WTC11 (cell line): ENCODE data around the gene ZC3H12D. TPM values are rescaled to one million over a fixed set of nuclear protein-coding genes. Genes with fewer than 3 reads are reported as not detected.

Experiments
- ATAC-seq: fragments of 200-7000 bp; cut with Tn5 transposase; 2 replicates; pipeline ENCODE4 v1.10.0; 2021; ENCODE audit warnings: mild to moderate bottlenecking, moderate library complexity
- CTCF ChIA-PET: fragments of 300-600 bp; sonication (Branson Sonifier 250); formaldehyde crosslinking; loops from one replicate; lab custom pipeline; 2021; ENCODE audit warnings: antibody characterized with exemption; lab: Charles Lee
- POLR2A ChIA-PET: fragments of 350-600 bp; sonication (Branson Sonifier 250); formaldehyde crosslinking; loops from one replicate; lab custom pipeline; 2021; ENCODE audit warnings: antibody characterized with exemption; lab: Charles Lee
- DNase-seq: peaks from one replicate; pipeline ENCODE4 v3.0.0; 2021; ENCODE audit warnings: low spot score
- H3K27ac Mint-ChIP-seq: 2 replicates; pipeline ENCODE4 v1.8.0; 2021; ENCODE audit warnings: mixed read lengths
- H3K27me3 Mint-ChIP-seq: 2 replicates; pipeline ENCODE4 v1.8.0; 2021; ENCODE audit warnings: low read depth, mild to moderate bottlenecking, moderate library complexity, mixed read lengths
- H3K36me3 Mint-ChIP-seq: 2 replicates; pipeline ENCODE4 v1.8.0; 2021; ENCODE audit warnings: mixed read lengths
- H3K4me1 Mint-ChIP-seq: 2 replicates; pipeline ENCODE4 v1.8.0; 2022; ENCODE audit warnings: mixed read lengths
- H3K4me3 Mint-ChIP-seq: 2 replicates; pipeline ENCODE4 v1.8.0; 2021; ENCODE audit warnings: mild to moderate bottlenecking, moderate library complexity, mixed read lengths
- H3K9me3 Mint-ChIP-seq: 2 replicates; pipeline ENCODE4 v1.8.0; 2021; ENCODE audit warnings: mixed read lengths
- CBFB ChIP-seq: sonication (generic); formaldehyde crosslinking; IDR thresholded peaks from 2 replicates; pipeline ENCODE4 v1.8.1; 2022; ENCODE audit warnings: mild to moderate bottlenecking, low read depth, missing genetic modification reagents
- ESRRA ChIP-seq: sonication (generic); formaldehyde crosslinking; IDR thresholded peaks from 2 replicates; pipeline ENCODE4 v1.8.1; 2022; ENCODE audit warnings: mild to moderate bottlenecking, missing genetic modification reagents, borderline replicate concordance
- GABPB1 ChIP-seq: sonication (generic); formaldehyde crosslinking; IDR thresholded peaks from 2 replicates; pipeline ENCODE4 v1.8.1; 2023; ENCODE audit warnings: mild to moderate bottlenecking, missing genetic modification reagents
- NFATC4 ChIP-seq: fragments of 250-450 bp; sonication (Bioruptor Pico); IDR thresholded peaks from 2 replicates; pipeline ENCODE4 v1.9.0; 2021; ENCODE audit warnings: mild to moderate bottlenecking
- SMAD3 ChIP-seq: sonication (generic); formaldehyde crosslinking; IDR thresholded peaks from 2 replicates; pipeline ENCODE4 v1.8.0; 2022; ENCODE audit warnings: missing genetic modification reagents, mild to moderate bottlenecking, borderline replicate concordance
- SMAD4 ChIP-seq: sonication (generic); formaldehyde crosslinking; IDR thresholded peaks from 2 replicates; pipeline ENCODE4 v1.8.0; 2022; ENCODE audit warnings: mild to moderate bottlenecking, missing genetic modification reagents
- ZNF263 ChIP-seq: sonication (generic); formaldehyde crosslinking; IDR thresholded peaks from 2 replicates; pipeline ENCODE4 v1.8.1; 2022; ENCODE audit warnings: low read depth, mild to moderate bottlenecking, moderate library complexity, missing genetic modification reagents
- total RNA-seq: library from RNA; stranded (reverse); gene quantifications from 3 replicates; pipeline ENCODE4 v1.2.3, GENCODE V29; 2021
- TF ChIP-seq, protein P1 (sequence below): sonication (generic); formaldehyde crosslinking; IDR thresholded peaks from 2 replicates; pipeline ENCODE4 v1.8.1; 2022; ENCODE audit warnings: low read depth, mild to moderate bottlenecking, moderate library complexity, missing genetic modification reagents, borderline replicate concordance
- TF ChIP-seq, protein P2 (sequence below): sonication (generic); formaldehyde crosslinking; IDR thresholded peaks from 2 replicates; pipeline ENCODE4 v1.8.1; 2022; ENCODE audit warnings: mild to moderate bottlenecking, missing genetic modification reagents, moderate library complexity, borderline replicate concordance
- TF ChIP-seq, protein P3 (sequence below): fragments of 200-600 bp; IDR thresholded peaks from 2 replicates; pipeline ENCODE4 v1.8.0; 2022; ENCODE audit warnings: antibody characterized with exemption
- TF ChIP-seq, protein P4 (sequence below): sonication (generic); formaldehyde crosslinking; IDR thresholded peaks from 2 replicates; pipeline ENCODE4 v1.8.0; 2022; ENCODE audit warnings: mild to moderate bottlenecking, missing genetic modification reagents

ZC3H12D gene
- total RNA-seq, 1 experiment from 2014 or later, result 0.13 TPM

DNA sequence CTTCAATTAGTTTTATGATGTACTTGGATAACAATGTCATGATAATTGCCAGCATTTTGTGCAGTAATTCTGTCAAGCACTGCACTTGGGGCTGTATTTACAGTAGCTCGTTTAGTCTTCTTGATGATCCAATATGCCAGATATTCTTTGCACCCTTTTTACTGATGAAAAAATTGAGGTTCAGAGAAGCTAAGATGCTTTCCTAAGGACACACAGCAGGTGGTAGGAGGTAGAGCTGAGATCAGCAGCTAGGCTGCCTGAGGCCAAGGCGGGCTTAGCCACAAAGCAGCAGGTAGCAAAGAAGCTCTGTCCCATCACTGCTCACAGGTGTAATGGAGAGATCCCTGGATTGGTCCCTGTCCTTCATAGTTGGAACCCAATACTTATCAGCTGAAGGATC, 51.4 kb downstream of the ZC3H12D start:
- H3K27ac Mint-ChIP-seq, result no peak overlapping the region
- no peaks in the 10 kb centered on the region for H3K36me3 Mint-ChIP-seq
- peaks cover 5% of the 10 kb centered on the region for H3K4me1 Mint-ChIP-seq
- DNase-seq (no peak), ATAC-seq (no peak)
- H3K27me3 Mint-ChIP-seq, result no peaks in the 10 kb centered on the region
- POLR2A ChIA-PET, result interaction anchor here (0.5 kb wide), 1 partner anchor 410 kb away, joined by 5 read pairs; no protein-coding TSS in a partner anchor
- CTCF ChIA-PET, result interaction anchor here (0.7 to 3.8 kb wide), 5 partner anchors 83 to 351 kb away, joined by 3 to 35 read pairs (median 9); no protein-coding TSS in a partner anchor
- no peak overlapping the region for H3K4me3 Mint-ChIP-seq
- TF ChIP-seq, protein P1, sequence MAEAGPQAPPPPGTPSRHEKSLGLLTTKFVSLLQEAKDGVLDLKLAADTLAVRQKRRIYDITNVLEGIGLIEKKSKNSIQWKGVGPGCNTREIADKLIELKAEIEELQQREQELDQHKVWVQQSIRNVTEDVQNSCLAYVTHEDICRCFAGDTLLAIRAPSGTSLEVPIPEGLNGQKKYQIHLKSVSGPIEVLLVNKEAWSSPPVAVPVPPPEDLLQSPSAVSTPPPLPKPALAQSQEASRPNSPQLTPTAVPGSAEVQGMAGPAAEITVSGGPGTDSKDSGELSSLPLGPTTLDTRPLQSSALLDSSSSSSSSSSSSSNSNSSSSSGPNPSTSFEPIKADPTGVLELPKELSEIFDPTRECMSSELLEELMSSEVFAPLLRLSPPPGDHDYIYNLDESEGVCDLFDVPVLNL (CRISPR knock-in tag), result no peak
- TF ChIP-seq, protein P2, sequence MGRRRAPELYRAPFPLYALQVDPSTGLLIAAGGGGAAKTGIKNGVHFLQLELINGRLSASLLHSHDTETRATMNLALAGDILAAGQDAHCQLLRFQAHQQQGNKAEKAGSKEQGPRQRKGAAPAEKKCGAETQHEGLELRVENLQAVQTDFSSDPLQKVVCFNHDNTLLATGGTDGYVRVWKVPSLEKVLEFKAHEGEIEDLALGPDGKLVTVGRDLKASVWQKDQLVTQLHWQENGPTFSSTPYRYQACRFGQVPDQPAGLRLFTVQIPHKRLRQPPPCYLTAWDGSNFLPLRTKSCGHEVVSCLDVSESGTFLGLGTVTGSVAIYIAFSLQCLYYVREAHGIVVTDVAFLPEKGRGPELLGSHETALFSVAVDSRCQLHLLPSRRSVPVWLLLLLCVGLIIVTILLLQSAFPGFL (CRISPR knock-in tag), result no peak
- TF ChIP-seq NFATC4 (CRISPR knock-in tag), result no peak
- H3K9me3 Mint-ChIP-seq, result no peaks in the 10 kb centered on the region

DNA sequence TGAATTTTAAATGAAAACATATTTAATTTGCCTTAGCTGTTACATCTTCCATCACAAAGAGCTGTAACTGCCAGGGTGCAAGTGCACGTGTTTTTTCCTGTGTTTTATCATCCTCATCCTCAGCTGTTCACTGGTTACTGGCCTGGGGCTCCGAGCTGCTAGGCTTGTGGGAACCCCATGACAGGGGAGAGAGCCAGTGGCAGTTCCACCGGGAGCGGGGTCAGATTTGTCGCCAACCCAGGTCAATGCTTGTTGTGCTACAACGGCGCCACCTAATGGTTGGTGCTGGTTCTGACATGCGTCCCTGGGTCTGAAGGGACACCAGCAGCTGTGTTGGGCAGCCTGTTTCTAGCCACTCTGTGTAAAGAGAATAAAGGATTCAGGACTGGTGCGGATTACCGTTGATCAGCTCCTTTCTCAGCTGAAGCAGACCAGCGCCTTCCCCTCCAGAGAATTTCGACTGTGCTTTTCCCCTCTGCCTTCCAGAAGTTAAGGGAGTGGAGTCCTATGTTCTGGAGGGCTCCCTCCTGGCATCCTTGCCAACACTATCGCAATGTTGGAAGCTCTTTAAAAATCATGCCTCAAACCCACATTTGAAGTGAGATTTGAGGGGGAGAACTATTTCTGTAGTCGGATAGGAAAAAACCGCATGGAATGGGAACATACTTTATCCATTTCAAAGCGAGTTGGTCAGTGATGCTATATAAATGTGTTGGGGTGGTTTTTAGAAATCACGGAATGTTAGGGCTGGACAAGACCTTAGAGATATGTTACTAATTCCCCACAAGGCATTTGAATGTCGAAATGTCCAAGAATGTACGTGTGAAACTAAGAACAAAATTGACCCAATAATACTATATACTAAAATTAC, 52.7 kb downstream of the ZC3H12D start:
- no peaks in the 10 kb centered on the region for H3K36me3 Mint-ChIP-seq
- TF ChIP-seq SMAD4 (CRISPR knock-in tag) (no peak), GABPB1 (CRISPR knock-in tag) (peak; percentile 35; the same call in 1 of the 2 replicates)
- TF ChIP-seq, protein P3, sequence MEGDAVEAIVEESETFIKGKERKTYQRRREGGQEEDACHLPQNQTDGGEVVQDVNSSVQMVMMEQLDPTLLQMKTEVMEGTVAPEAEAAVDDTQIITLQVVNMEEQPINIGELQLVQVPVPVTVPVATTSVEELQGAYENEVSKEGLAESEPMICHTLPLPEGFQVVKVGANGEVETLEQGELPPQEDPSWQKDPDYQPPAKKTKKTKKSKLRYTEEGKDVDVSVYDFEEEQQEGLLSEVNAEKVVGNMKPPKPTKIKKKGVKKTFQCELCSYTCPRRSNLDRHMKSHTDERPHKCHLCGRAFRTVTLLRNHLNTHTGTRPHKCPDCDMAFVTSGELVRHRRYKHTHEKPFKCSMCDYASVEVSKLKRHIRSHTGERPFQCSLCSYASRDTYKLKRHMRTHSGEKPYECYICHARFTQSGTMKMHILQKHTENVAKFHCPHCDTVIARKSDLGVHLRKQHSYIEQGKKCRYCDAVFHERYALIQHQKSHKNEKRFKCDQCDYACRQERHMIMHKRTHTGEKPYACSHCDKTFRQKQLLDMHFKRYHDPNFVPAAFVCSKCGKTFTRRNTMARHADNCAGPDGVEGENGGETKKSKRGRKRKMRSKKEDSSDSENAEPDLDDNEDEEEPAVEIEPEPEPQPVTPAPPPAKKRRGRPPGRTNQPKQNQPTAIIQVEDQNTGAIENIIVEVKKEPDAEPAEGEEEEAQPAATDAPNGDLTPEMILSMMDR, result peak; percentile 94
- TF ChIP-seq, all 79 proteins: peak for 2
- no peaks in the 10 kb centered on the region for H3K9me3 Mint-ChIP-seq
- ChIA-PET POLR2A (interaction anchor here (0.7 to 1.2 kb wide), 2 partner anchors 44 to 242 kb away, joined by 3 read pairs; no protein-coding TSS in a partner anchor), CTCF (interaction anchor here (0.5 to 3.8 kb wide), 71 partner anchors 8 to 902 kb away, joined by 3 to 35 read pairs (median 4); partner anchors contain the start of gene TAB2)
- no peak overlapping the region for H3K4me3 Mint-ChIP-seq
- no peaks in the 10 kb centered on the region for H3K27me3 Mint-ChIP-seq
- DNase-seq, result peak; percentile 98
- peak; percentile 98 for ATAC-seq
- H3K27ac Mint-ChIP-seq, result no peak overlapping the region
- H3K4me1 Mint-ChIP-seq, result peaks cover 5% of the 10 kb centered on the region

DNA sequence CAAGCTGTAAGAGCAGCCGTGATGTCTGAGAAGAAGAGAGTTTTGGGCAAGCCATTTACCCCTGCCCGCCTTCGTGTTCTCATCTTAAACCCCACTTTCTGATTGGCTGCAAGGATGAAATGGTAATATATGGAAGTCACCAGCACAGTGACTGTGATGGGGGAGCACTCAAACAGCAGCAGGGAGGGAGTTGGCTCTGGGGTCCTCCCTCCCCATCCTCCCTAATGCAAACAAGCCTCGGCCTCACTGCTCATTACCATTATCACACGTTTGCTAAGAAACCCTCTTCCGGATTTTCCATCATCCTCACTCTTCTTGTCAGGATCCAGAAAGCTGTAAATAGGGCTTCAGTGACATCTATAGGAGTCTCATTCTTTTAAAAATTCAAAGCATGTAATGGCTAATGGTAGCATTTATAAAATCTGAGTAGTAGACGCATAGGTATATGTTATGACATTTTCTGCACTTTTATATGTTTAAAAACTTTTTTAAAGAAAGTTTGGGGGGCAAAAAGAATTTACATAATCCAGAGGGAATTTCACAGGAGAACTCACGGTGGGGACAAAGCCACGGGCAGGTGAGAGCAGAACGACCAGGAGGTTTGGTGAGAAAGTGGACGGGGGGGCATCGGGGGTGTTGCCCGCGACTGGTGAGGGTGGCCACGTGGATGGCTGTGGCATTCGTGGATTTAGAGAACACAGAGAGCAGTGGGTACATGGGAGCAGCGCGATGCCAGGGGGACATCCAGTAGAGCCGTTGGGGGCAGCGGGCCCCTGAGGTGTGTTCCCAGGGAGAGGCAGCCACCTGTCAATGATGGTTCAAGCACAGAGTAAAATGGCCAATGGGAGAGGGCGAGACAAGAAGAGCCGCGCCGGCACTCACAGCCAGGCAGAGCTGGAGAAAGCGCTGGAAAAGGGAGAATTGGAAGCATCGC, 55.1 kb downstream of the ZC3H12D start:
- Mint-ChIP-seq H3K27me3 (no peaks in the 10 kb centered on the region), H3K9me3 (no peaks in the 10 kb centered on the region), H3K27ac (no peak overlapping the region), H3K4me1 (peaks cover 5% of the 10 kb centered on the region), H3K36me3 (no peaks in the 10 kb centered on the region), H3K4me3 (no peak overlapping the region)
- CTCF ChIA-PET, result interaction anchor here (1.2 kb wide), 1 partner anchor 239 kb away, joined by 4 read pairs; no protein-coding TSS in a partner anchor
- ATAC-seq (no peak), DNase-seq (no peak)
- TF ChIP-seq, protein P1 (CRISPR knock-in tag), result no peak
- TF ChIP-seq SMAD3 (CRISPR knock-in tag), result no peak
- TF ChIP-seq CBFB (CRISPR knock-in tag), result no peak
- TF ChIP-seq, protein P4, sequence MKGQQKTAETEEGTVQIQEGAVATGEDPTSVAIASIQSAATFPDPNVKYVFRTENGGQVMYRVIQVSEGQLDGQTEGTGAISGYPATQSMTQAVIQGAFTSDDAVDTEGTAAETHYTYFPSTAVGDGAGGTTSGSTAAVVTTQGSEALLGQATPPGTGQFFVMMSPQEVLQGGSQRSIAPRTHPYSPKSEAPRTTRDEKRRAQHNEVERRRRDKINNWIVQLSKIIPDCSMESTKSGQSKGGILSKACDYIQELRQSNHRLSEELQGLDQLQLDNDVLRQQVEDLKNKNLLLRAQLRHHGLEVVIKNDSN (CRISPR knock-in tag), result no peak
- no peak for TF ChIP-seq ESRRA
- TF ChIP-seq ZNF263 (CRISPR knock-in tag), result peak; percentile 44; the same call in 1 of the 2 replicates
- POLR2A ChIA-PET, result no interaction called here
